ENCODE data around the gene MYOM1.
"Not testable (repeated sequence)": the region's sequence is repeated elsewhere in the genome, so short reads cannot be mapped to it uniquely, and the experiment has no call there.

The MYOM1 gene

DNA sequence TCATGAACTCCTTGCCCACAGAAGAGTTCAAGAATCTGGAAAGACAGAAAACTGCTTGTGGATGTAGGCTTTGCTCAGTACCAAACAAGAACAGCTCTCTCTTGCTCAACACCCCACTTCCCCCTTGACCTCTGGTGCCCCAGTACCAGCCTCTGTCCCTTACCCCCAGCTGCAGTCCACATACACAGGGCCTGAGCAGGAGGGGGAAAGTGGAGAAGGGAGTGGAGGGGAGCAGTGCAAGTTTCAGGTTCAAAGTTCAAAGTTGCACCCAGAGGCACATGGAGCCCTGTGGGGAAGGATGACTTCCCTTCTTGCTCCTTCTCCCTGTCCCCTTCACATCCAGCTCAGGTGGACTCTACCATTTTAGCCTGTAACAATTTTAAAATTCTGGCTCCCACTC, 145.7 kb downstream of the MYOM1 start:
- no peaks in the 10 kb centered on the region for H3K27me3 ChIP-seq (ENCODE audit: insufficient read depth, low read length, poor library complexity)
- no peaks in the 10 kb centered on the region for H3K79me2 ChIP-seq (ENCODE audit: control insufficient read depth, insufficient read depth, low read length)
- no peak overlapping the region for H2BK15ac ChIP-seq (replicated peaks; ENCODE audit: low read depth)
- H2AK5ac ChIP-seq (ENCODE audit: low read length) = no peak overlapping the region
- H3K18ac ChIP-seq (ENCODE audit: low read length) = no peak overlapping the region
- H3K27ac ChIP-seq (ENCODE audit: low read depth, low read length) = no peak overlapping the region
- H3K4me3 ChIP-seq (ENCODE audit: low read length) = no peak overlapping the region
- no peaks in the 10 kb centered on the region for H3K79me1 ChIP-seq (ENCODE audit: low read length)
- no peaks in the 10 kb centered on the region for H3K4me1 ChIP-seq (ENCODE audit: control insufficient read depth, low read depth, low read length)
- H4K5ac ChIP-seq (ENCODE audit: low read length) = no peak overlapping the region
- H2BK120ac ChIP-seq (ENCODE audit: low read depth, low read length) = no peak overlapping the region
- no peak overlapping the region for H2BK5ac ChIP-seq (ENCODE audit: low read length)
- H4K8ac ChIP-seq (ENCODE audit: low read depth, low read length) = no peak overlapping the region
- H3K36me3 ChIP-seq (ENCODE audit: control insufficient read depth, insufficient read depth, low read length) = no peaks in the 10 kb centered on the region
- H3K23ac ChIP-seq (ENCODE audit: low read length) = no peak overlapping the region
- H3K4ac ChIP-seq (ENCODE audit: low read depth, low read length) = no peak overlapping the region
- no peak overlapping the region for H3K4me2 ChIP-seq (ENCODE audit: low read length)
- H3K56ac ChIP-seq (ENCODE audit: low read length) = no peak overlapping the region
- no peak for DNase-seq
- H3K9ac ChIP-seq (ENCODE audit: low read length) = no peak overlapping the region

DNA sequence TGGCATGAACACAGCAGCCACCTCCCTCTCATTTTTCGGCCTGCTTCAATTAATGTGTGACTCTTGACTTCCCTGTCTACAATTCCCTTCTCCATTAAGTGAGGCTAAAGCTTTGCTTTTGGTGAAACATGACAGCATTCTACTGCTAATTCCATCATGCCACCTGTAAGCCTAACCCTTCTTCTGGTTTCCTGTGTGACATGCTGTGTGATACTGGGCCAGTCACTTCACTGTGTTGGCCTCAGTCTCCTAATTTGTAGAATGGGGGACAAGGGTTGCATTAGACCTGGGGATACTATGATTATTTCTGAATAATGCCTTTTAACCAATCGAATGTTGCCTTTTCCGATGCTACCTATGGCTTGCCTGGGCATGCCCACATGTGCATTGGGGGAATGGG, 146.4 kb downstream of the MYOM1 start:
- H2BK120ac ChIP-seq (ENCODE audit: low read depth, low read length); H3K27me3 ChIP-seq (ENCODE audit: insufficient read depth, low read length, poor library complexity); H3K4me3 ChIP-seq (ENCODE audit: low read length); H2BK5ac ChIP-seq (ENCODE audit: low read length); DNase-seq; H3K18ac ChIP-seq (ENCODE audit: low read length); H2BK15ac ChIP-seq (replicated peaks; ENCODE audit: low read depth); H3K56ac ChIP-seq (ENCODE audit: low read length); H3K79me2 ChIP-seq (ENCODE audit: control insufficient read depth, insufficient read depth, low read length); H3K4me1 ChIP-seq (ENCODE audit: control insufficient read depth, low read depth, low read length); H3K23ac ChIP-seq (ENCODE audit: low read length); H3K27ac ChIP-seq (ENCODE audit: low read depth, low read length); H3K36me3 ChIP-seq (ENCODE audit: control insufficient read depth, insufficient read depth, low read length); H2AK5ac ChIP-seq (ENCODE audit: low read length); H4K5ac ChIP-seq (ENCODE audit: low read length); H4K8ac ChIP-seq (ENCODE audit: low read depth, low read length); H3K79me1 ChIP-seq (ENCODE audit: low read length); H3K9ac ChIP-seq (ENCODE audit: low read length); H3K4me2 ChIP-seq (ENCODE audit: low read length); H3K4ac ChIP-seq (ENCODE audit: low read depth, low read length): not testable (repeated sequence)
- no CpG with 5 or more reads among the region's 3 CpGs for WGBS (ENCODE audit: extremely low coverage, insufficient coverage, low lambda C conversion rate)

DNA sequence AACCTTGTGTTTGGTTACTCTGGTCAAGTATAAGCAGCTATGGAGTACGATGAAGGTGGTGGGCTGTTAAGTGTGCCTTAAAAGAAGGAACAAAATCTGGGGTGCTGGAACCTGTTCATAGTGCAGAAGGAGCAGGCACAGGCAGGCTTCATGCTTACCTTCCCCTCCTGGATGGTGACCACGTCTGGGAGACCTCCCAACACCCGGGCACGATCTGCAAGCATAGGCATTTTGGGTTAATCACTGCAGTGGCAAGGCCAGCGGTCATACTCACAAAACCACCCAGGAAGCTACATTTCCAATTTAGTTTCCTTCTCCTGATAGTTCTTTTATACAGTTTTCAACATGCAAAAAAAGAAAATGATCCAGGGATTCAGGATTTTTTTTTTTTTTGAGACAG, 148.1 kb downstream of the MYOM1 start:
- H3K79me2 ChIP-seq (ENCODE audit: control insufficient read depth, insufficient read depth, low read length) = no peaks in the 10 kb centered on the region
- no peak overlapping the region for H2BK5ac ChIP-seq (ENCODE audit: low read length)
- no peak overlapping the region for H2BK120ac ChIP-seq (ENCODE audit: low read depth, low read length)
- no peaks in the 10 kb centered on the region for H3K27me3 ChIP-seq (ENCODE audit: insufficient read depth, low read length, poor library complexity)
- no CpG with 5 or more reads among the region's 5 CpGs for WGBS (ENCODE audit: extremely low coverage, insufficient coverage, low lambda C conversion rate)
- H3K4me1 ChIP-seq (ENCODE audit: control insufficient read depth, low read depth, low read length) = no peaks in the 10 kb centered on the region
- H3K27ac ChIP-seq (ENCODE audit: low read depth, low read length) = no peak overlapping the region
- no peak for DNase-seq
- H2BK15ac ChIP-seq (replicated peaks; ENCODE audit: low read depth) = no peak overlapping the region
- no peak overlapping the region for H3K23ac ChIP-seq (ENCODE audit: low read length)
- H3K79me1 ChIP-seq (ENCODE audit: low read length) = no peaks in the 10 kb centered on the region
- no peak overlapping the region for H4K8ac ChIP-seq (ENCODE audit: low read depth, low read length)
- H4K5ac ChIP-seq (ENCODE audit: low read length) = no peak overlapping the region
- H3K56ac ChIP-seq (ENCODE audit: low read length) = no peak overlapping the region
- H3K4me3 ChIP-seq (ENCODE audit: low read length) = no peak overlapping the region
- no peak overlapping the region for H3K4me2 ChIP-seq (ENCODE audit: low read length)
- H3K4ac ChIP-seq (ENCODE audit: low read depth, low read length) = no peak overlapping the region
- H3K36me3 ChIP-seq (ENCODE audit: control insufficient read depth, insufficient read depth, low read length) = no peaks in the 10 kb centered on the region
- no peak overlapping the region for H3K9ac ChIP-seq (ENCODE audit: low read length)
- no peak overlapping the region for H2AK5ac ChIP-seq (ENCODE audit: low read length)
- H3K18ac ChIP-seq (ENCODE audit: low read length) = no peak overlapping the region

DNA sequence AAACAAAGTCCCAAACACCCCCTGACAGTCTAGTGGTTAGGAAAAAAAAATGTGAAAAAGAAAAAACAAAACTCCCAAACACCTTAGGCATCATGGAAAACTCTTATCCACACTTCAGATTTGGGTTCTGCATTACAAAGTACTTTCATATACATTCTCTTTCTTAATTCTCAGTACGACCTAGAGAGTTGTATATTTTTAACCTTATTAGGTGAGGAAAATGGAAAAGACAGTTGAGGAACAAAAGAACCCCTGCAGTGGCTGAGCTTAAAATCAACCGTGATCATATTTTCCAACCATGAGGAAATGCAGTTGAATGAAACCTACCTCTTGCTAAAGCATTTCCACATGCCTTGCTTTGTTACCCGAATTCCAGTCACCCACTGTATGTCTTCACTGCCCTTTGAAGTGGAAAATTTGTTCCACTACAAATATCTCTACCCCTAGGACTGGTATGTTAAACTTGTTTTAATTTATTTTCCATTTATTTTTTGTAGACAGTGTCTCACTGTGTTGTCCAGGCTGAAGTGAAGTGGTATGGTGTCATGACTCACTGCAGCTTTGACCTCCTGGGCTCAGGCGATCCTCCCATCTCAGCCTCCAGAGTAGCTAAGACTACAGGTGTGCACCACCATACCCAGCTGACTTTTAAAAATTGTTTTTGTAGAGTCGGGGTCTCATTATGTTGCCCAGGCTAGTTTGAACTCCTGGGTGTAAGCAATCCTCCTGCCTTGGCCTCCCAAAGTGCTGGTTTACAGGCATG, 149.9 kb downstream of the MYOM1 start:
- Histone ChIP-seq H2BK5ac (ENCODE audit: low read length) (no peak overlapping the region), H3K79me1 (ENCODE audit: low read length) (no peaks in the 10 kb centered on the region), H3K27me3 (ENCODE audit: insufficient read depth, low read length, poor library complexity) (no peaks in the 10 kb centered on the region), H3K23ac (ENCODE audit: low read length) (no peak overlapping the region), H3K4me3 (ENCODE audit: low read length) (no peak overlapping the region), H3K18ac (ENCODE audit: low read length) (no peak overlapping the region), H3K27ac (ENCODE audit: low read depth, low read length) (no peak overlapping the region), H3K79me2 (ENCODE audit: control insufficient read depth, insufficient read depth, low read length) (no peaks in the 10 kb centered on the region), H3K9ac (ENCODE audit: low read length) (no peak overlapping the region), H2AK5ac (ENCODE audit: low read length) (no peak overlapping the region), H2BK15ac (replicated peaks; ENCODE audit: low read depth) (no peak overlapping the region), H3K36me3 (ENCODE audit: control insufficient read depth, insufficient read depth, low read length) (no peaks in the 10 kb centered on the region), H2BK120ac (ENCODE audit: low read depth, low read length) (no peak overlapping the region), H3K4me1 (ENCODE audit: control insufficient read depth, low read depth, low read length) (no peaks in the 10 kb centered on the region), H4K5ac (ENCODE audit: low read length) (no peak overlapping the region), H3K4ac (ENCODE audit: low read depth, low read length) (no peak overlapping the region), H4K8ac (ENCODE audit: low read depth, low read length) (no peak overlapping the region), H3K56ac (ENCODE audit: low read length) (no peak overlapping the region), H3K4me2 (ENCODE audit: low read length) (no peak overlapping the region)
- DNase-seq = no peak
- no CpG with 5 or more reads among the region's 5 CpGs for WGBS (ENCODE audit: extremely low coverage, insufficient coverage, low lambda C conversion rate)

DNA sequence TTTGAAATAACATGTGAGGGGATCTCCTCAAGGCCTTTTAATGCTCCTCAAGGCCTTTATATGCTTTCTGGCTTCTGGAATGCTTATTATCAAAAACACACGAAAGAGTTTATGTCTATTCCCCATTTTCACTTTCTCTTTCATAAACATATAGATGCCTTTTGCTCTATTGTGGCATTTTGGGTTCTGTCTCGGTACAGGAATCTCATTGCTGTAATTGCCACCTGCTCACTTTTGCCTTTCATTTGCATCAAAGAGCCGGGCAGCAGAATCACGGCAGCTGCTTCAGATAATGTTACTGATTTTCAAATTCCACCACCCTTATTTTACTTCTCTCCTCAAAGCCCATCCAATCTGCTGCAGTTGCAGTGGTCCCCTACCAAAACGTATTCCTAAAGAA, 152.0 kb downstream of the MYOM1 start:
- H3K27me3 ChIP-seq (ENCODE audit: insufficient read depth, low read length, poor library complexity) = no peaks in the 10 kb centered on the region
- H3K9ac ChIP-seq (ENCODE audit: low read length) = no peak overlapping the region
- WGBS (ENCODE audit: extremely low coverage, insufficient coverage, low lambda C conversion rate) = no CpG with 5 or more reads among the region's 5 CpGs
- no peak overlapping the region for H2BK120ac ChIP-seq (ENCODE audit: low read depth, low read length)
- H3K27ac ChIP-seq (ENCODE audit: low read depth, low read length) = no peak overlapping the region
- no peak overlapping the region for H4K5ac ChIP-seq (ENCODE audit: low read length)
- no peak overlapping the region for H2BK5ac ChIP-seq (ENCODE audit: low read length)
- H3K18ac ChIP-seq (ENCODE audit: low read length) = no peak overlapping the region
- no peak overlapping the region for H3K4me3 ChIP-seq (ENCODE audit: low read length)
- no peaks in the 10 kb centered on the region for H3K4me1 ChIP-seq (ENCODE audit: control insufficient read depth, low read depth, low read length)
- H3K4me2 ChIP-seq (ENCODE audit: low read length) = no peak overlapping the region
- H3K23ac ChIP-seq (ENCODE audit: low read length) = no peak overlapping the region
- H3K79me1 ChIP-seq (ENCODE audit: low read length) = no peaks in the 10 kb centered on the region
- H3K36me3 ChIP-seq (ENCODE audit: control insufficient read depth, insufficient read depth, low read length) = no peaks in the 10 kb centered on the region
- no peak for DNase-seq
- no peak overlapping the region for H3K56ac ChIP-seq (ENCODE audit: low read length)
- H3K4ac ChIP-seq (ENCODE audit: low read depth, low read length) = no peak overlapping the region
- H3K79me2 ChIP-seq (ENCODE audit: control insufficient read depth, insufficient read depth, low read length) = no peaks in the 10 kb centered on the region
- H2AK5ac ChIP-seq (ENCODE audit: low read length) = no peak overlapping the region
- no peak overlapping the region for H2BK15ac ChIP-seq (replicated peaks; ENCODE audit: low read depth)
- no peak overlapping the region for H4K8ac ChIP-seq (ENCODE audit: low read depth, low read length)

DNA sequence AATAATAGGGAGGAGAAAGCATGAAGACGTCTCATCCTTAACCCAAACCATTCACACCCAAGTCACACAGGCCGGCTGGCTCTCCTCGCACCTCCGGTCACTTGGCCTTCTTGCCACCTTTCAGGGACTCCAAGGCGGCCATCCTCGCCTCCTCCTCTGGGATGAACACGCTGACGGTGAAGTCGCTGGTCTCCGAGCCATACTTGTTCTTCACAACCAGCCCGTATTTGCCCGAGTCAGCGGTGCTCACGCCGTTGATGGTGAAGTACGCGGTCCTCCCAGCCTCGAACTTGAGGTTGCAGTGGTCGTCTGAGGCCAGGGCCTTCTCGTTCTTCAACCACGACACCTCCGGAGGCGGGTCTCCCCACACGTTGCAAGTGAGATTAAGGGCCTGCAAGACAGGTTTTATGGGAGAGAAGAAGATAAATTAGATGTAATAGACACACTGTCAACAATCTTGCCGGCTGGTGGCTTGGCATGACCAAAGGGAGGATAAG, 152.6 kb downstream of the MYOM1 start:
- no peak overlapping the region for H4K5ac ChIP-seq (ENCODE audit: low read length)
- no peak overlapping the region for H4K8ac ChIP-seq (ENCODE audit: low read depth, low read length)
- no peak overlapping the region for H3K4ac ChIP-seq (ENCODE audit: low read depth, low read length)
- H3K56ac ChIP-seq (ENCODE audit: low read length) = no peak overlapping the region
- H2BK15ac ChIP-seq (replicated peaks; ENCODE audit: low read depth) = no peak overlapping the region
- no peak overlapping the region for H3K18ac ChIP-seq (ENCODE audit: low read length)
- H3K4me1 ChIP-seq (ENCODE audit: control insufficient read depth, low read depth, low read length) = no peaks in the 10 kb centered on the region
- no peak overlapping the region for H3K9ac ChIP-seq (ENCODE audit: low read length)
- peak overlapping the region; percentile 59 for H3K23ac ChIP-seq (ENCODE audit: low read length)
- H2BK5ac ChIP-seq (ENCODE audit: low read length) = no peak overlapping the region
- no peak overlapping the region for H2BK120ac ChIP-seq (ENCODE audit: low read depth, low read length)
- no peak overlapping the region for H2AK5ac ChIP-seq (ENCODE audit: low read length)
- H3K4me2 ChIP-seq (ENCODE audit: low read length) = no peak overlapping the region
- H3K79me1 ChIP-seq (ENCODE audit: low read length) = no peaks in the 10 kb centered on the region
- no peaks in the 10 kb centered on the region for H3K79me2 ChIP-seq (ENCODE audit: control insufficient read depth, insufficient read depth, low read length)
- no peak overlapping the region for H3K27ac ChIP-seq (ENCODE audit: low read depth, low read length)
- WGBS (ENCODE audit: extremely low coverage, insufficient coverage, low lambda C conversion rate) = no CpG with 5 or more reads among the region's 25 CpGs
- H3K36me3 ChIP-seq (ENCODE audit: control insufficient read depth, insufficient read depth, low read length) = no peaks in the 10 kb centered on the region
- no peak for DNase-seq
- H3K4me3 ChIP-seq (ENCODE audit: low read length) = no peak overlapping the region
- no peaks in the 10 kb centered on the region for H3K27me3 ChIP-seq (ENCODE audit: insufficient read depth, low read length, poor library complexity)

Data from mesendoderm (in vitro differentiated cells).